NT2/D1 (cell line): ENCODE measurements around the gene DTNB.
"Not testable (repeated sequence)": the region's sequence is repeated elsewhere in the genome, so short reads cannot be mapped to it uniquely, and the experiment has no call there.

Experiments
- DNase-seq: peaks from one replicate; pipeline ENCODE4 v3.0.0-alpha.2; 2011; ENCODE audit warnings: low read depth, low spot score
- H3K27me3 ChIP-seq: 2 replicates; pipeline ENCODE4 v1.6.0; 2011; ENCODE audit warnings: mild to moderate bottlenecking; ENCODE audit not compliant: insufficient read length, insufficient read depth
- H3K36me3 ChIP-seq: 2 replicates; pipeline ENCODE4 v1.6.1; 2011; ENCODE audit warnings: mild to moderate bottlenecking, low read length, mixed read lengths; ENCODE audit not compliant: insufficient read depth, insufficient read length
- H3K4me1 ChIP-seq: 2 replicates; pipeline ENCODE4 v1.5.1; 2011; ENCODE audit not compliant: insufficient read depth, insufficient read length
- H3K4me3 ChIP-seq: 2 replicates; pipeline ENCODE4 v1.5.1; 2011; ENCODE audit warnings: low read depth; ENCODE audit not compliant: insufficient read length
- H3K9ac ChIP-seq: 2 replicates; pipeline ENCODE4 v1.6.0; 2011; ENCODE audit warnings: low read depth; ENCODE audit not compliant: insufficient read length
- H3K9me3 ChIP-seq: 2 replicates; pipeline ENCODE4 v1.5.1; 2011; ENCODE audit warnings: mild to moderate bottlenecking, low read length; ENCODE audit not compliant: insufficient read depth
- SUZ12 ChIP-seq: IDR thresholded peaks from 2 replicates; pipeline ENCODE4 v1.6.1; 2011; ENCODE audit not compliant: insufficient read length, insufficient read depth; ENCODE audit errors: extremely low read depth
- YY1 ChIP-seq: IDR thresholded peaks from 2 replicates; pipeline ENCODE4 v1.6.1; 2011; ENCODE audit not compliant: insufficient read length, insufficient read depth
- ZNF274 ChIP-seq: IDR thresholded peaks from 2 replicates; pipeline ENCODE4 v1.6.1; 2011; ENCODE audit warnings: mild to moderate bottlenecking, low read depth, low read length

The DTNB gene

GRCh38 chr2:25682082-25682481 lies 8.7 kb upstream of the DTNB start:
- no peak for TF ChIP-seq ZNF274
- no peak for TF ChIP-seq YY1
- H3K4me1 ChIP-seq, result no peaks in the 10 kb centered on the region
- H3K27me3 ChIP-seq, result no peaks in the 10 kb centered on the region
- no peak for DNase-seq
- no peak overlapping the region for H3K9ac ChIP-seq
- no peaks in the 10 kb centered on the region for H3K36me3 ChIP-seq
- no peak overlapping the region for H3K4me3 ChIP-seq
- no peaks in the 10 kb centered on the region for H3K9me3 ChIP-seq

DNA sequence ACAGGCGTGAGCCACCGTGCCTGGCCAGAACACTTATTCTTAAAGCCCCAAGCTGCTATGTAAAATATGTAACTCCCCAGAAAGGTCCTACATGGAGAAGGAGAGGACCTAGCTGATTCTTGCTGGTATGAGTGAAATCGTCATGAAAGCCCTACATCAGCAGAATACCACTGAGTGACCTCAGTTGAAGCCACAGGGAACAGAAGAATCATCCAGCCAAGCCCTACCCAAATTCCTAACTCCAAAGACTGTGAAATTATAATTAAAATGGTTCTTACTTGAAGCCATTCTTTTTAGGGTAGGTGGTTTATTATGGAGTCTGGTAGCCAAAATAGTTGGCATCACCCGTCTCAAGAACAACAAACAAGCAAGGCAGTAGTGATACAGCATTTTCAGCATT lies 4.5 kb upstream of the DTNB start:
- Histone ChIP-seq H3K9ac (no peak overlapping the region), H3K4me1 (no peaks in the 10 kb centered on the region), H3K27me3 (peaks cover 26% of the 10 kb centered on the region), H3K36me3 (no peaks in the 10 kb centered on the region), H3K4me3 (no peak overlapping the region), H3K9me3 (no peaks in the 10 kb centered on the region)
- no peak for DNase-seq
- TF ChIP-seq SUZ12 (no peak), ZNF274 (no peak), YY1 (no peak)

- Histone ChIP-seq H3K9me3 (no peaks in the 10 kb centered on the region), H3K4me1 (no peaks in the 10 kb centered on the region), H3K27me3 (peaks cover 26% of the 10 kb centered on the region), H3K36me3 (no peaks in the 10 kb centered on the region), H3K4me3 (peak overlapping the region; percentile 27), H3K9ac (peak overlapping the region; percentile 77)
- no peak for TF ChIP-seq SUZ12
- no peak for TF ChIP-seq ZNF274
- TF ChIP-seq YY1, result no peak
- no peak for DNase-seq
Observed at GRCh38 chr2:25674077-25674362, 643 bp upstream of the DTNB start.

GRCh38 chr2:25672494-25673299 lies 680 bp downstream of the DTNB start:
- H3K4me1 ChIP-seq, result no peaks in the 10 kb centered on the region
- H3K9me3 ChIP-seq, result no peaks in the 10 kb centered on the region
- H3K4me3 ChIP-seq, result peak overlapping the region; percentile 82
- TF ChIP-seq SUZ12 (no peak), ZNF274 (no peak), YY1 (no peak)
- DNase-seq, result no peak
- peaks cover 26% of the 10 kb centered on the region for H3K27me3 ChIP-seq
- peak overlapping the region; percentile 95 for H3K9ac ChIP-seq
- no peaks in the 10 kb centered on the region for H3K36me3 ChIP-seq

DNA sequence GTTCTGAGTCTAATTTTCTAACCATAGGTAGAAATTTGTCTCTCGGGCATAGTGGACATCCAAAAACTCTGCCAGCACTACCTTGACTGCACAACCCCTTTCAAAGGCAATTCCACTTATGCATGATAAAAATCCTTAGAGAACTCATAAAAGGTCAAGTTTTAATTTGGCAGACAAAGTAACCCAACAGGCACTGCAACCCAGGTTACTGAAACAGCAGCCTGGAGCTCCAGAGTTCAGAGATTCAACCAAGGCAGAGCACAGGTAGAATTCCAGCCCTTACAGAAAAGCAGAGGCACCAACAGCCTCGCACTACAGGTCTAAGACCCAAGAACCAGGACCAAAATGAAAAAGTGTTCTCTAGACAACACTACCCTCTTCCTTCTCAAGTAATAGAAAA lies 1.8 kb downstream of the DTNB start:
- Histone ChIP-seq H3K9ac (no peak overlapping the region), H3K27me3 (peaks cover 26% of the 10 kb centered on the region), H3K36me3 (no peaks in the 10 kb centered on the region), H3K9me3 (no peaks in the 10 kb centered on the region), H3K4me1 (no peaks in the 10 kb centered on the region), H3K4me3 (no peak overlapping the region)
- no peak for DNase-seq
- TF ChIP-seq ZNF274 (no peak), YY1 (no peak), SUZ12 (no peak)

DNA sequence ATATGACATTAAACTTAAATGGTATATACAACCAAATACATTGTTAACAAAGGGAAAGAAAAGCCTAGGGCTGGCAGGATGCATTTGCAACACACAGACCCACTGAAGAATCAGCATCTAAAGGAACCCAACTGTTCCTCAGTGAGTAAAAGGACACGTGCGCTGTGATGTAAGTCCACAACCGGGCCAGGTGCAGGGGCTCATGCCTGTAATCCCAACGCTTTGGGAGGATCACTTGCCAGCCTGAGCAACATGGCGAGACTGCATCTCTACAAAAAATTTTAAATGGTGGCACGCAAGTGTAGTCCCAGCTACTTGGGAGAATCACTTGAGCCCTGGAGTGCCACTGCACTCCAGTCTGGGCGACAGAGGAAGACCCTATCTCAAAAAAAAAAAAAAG lies 3.9 kb downstream of the DTNB start:
- Histone ChIP-seq H3K4me1 (no peaks in the 10 kb centered on the region), H3K36me3 (no peaks in the 10 kb centered on the region), H3K4me3 (no peak overlapping the region), H3K27me3 (peaks cover 9% of the 10 kb centered on the region), H3K9ac (no peak overlapping the region), H3K9me3 (no peaks in the 10 kb centered on the region)
- no peak for DNase-seq
- TF ChIP-seq ZNF274 (no peak), SUZ12 (no peak), YY1 (no peak)

DNA sequence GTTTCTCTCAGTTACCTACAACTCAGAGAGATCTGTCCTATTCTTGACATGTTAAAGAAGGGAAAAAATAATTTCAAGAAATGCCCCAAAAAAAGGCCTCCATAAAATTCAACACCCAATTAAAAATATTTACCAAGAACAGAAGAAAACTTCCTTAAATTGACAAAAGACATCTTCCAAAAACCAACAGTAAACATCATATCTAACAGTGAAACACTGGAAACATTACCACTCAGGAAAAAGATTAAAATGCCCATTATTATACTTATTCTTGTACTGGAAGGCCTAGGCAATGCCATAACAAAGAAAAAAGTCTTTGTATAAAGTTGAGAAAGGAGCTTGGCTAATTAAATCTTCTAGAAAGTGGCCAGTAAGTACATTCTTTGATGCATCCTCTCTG lies 7.2 kb downstream of the DTNB start:
- DNase-seq, result no peak
- no peak overlapping the region for H3K9ac ChIP-seq
- no peak for TF ChIP-seq YY1
- TF ChIP-seq ZNF274, result no peak
- no peak for TF ChIP-seq SUZ12

DNA sequence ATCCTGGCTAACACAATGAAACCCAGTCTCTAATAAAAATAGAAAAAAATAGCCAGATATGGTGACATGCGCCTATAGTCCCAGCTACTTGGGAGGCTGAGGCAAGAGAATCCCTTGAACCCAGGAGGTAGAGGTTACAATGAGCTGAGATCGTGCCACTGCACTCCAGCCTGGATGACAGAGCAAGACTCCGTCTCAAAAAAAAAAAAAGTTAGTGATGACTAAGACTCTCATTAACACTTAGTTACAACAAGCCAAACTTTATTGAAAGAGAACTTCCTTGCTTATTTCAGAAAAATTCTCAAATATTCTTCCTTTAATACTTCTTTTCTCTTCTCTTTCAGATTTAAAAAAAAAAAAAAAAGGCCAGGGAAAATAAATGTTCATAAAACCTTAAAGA lies 7.9 kb downstream of the DTNB start:
- H3K4me3 ChIP-seq, H3K36me3 ChIP-seq, H3K9ac ChIP-seq, H3K27me3 ChIP-seq, H3K4me1 ChIP-seq, H3K9me3 ChIP-seq, DNase-seq: not testable (repeated sequence)

More for the DNA sequence above, 7.2 kb downstream of the DTNB start:
- Histone ChIP-seq H3K27me3 (no peaks in the 10 kb centered on the region), H3K36me3 (no peaks in the 10 kb centered on the region), H3K4me3 (no peak overlapping the region), H3K4me1 (no peaks in the 10 kb centered on the region), H3K9me3 (no peaks in the 10 kb centered on the region)
